ENCODE data around the gene ZNF268.

The ZNF268 gene

GRCh38 chr12:133181238-133181959, at the start of gene ZNF268:
Gene ZNF268 (plus strand): TSS chr12:133181495. CDS start chr12:133181998, 503 bp downstream.
- peak; percentile 61 to 78 for DNase-seq (ENCODE audit: low read depth in 2 of 2)

GRCh38 chr12:133135747-133136146, 45.5 kb upstream of the ZNF268 start:
- DNase-seq (ENCODE audit: low read depth in 2 of 2), result no peak

DNA sequence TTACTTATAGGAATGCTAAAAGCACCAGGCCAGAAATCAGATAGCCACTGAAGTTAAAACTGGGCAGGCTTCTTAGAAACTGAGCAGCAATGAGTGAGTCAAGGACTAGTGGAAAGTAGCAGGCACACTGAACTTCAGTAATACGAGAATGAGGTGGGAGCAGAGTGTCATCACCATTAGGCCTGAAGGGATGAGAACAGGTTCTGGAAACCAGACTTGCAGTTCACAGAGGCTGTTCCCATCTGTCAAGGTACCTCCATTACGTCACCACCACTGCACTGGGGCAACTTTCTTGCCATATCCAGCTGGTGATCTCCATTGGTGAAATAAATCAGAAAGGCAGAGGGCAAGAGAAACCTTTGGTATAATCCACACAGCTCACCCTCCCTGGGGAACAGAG, 35.3 kb upstream of the ZNF268 start:
- no peak for DNase-seq (ENCODE audit: low read depth in 2 of 2)

- DNase-seq (ENCODE audit: low read depth in 2 of 2), result no peak
These were observed 25.1 kb upstream of the ZNF268 start for GRCh38 chr12:133156125-133156690.

- DNase-seq (ENCODE audit: low read depth in 2 of 2), result no peak
These were observed 15.5 kb upstream of the ZNF268 start for GRCh38 chr12:133165776-133166175.

GRCh38 chr12:133172491-133172890, 8.8 kb upstream of the ZNF268 start:
- DNase-seq (ENCODE audit: low read depth in 2 of 2), result no peak

GRCh38 chr12:133174901-133175300, 6.4 kb upstream of the ZNF268 start:
- DNase-seq (ENCODE audit: low read depth in 2 of 2), result no peak

GRCh38 chr12:133180669-133181068, 626 bp upstream of the ZNF268 start:
- no peak for DNase-seq (ENCODE audit: low read depth in 2 of 2)

GRCh38 chr12:133190176-133190575, 8.9 kb downstream of the ZNF268 start:
- no peak for DNase-seq (ENCODE audit: low read depth in 2 of 2)

- DNase-seq (ENCODE audit: low read depth in 2 of 2), result no peak
These were observed 11.6 kb downstream of the ZNF268 start for GRCh38 chr12:133192847-133193246.

- DNase-seq (ENCODE audit: low read depth in 2 of 2), result no peak
These were observed 20.6 kb downstream of the ZNF268 start for GRCh38 chr12:133201888-133202287.

- no peak for DNase-seq (ENCODE audit: low read depth in 2 of 2)
These were observed 21.4 kb downstream of the ZNF268 start for GRCh38 chr12:133202493-133203343.

- DNase-seq (ENCODE audit: low read depth in 2 of 2), result no peak
These were observed 22.3 kb downstream of the ZNF268 start for GRCh38 chr12:133203344-133204263.

DNA sequence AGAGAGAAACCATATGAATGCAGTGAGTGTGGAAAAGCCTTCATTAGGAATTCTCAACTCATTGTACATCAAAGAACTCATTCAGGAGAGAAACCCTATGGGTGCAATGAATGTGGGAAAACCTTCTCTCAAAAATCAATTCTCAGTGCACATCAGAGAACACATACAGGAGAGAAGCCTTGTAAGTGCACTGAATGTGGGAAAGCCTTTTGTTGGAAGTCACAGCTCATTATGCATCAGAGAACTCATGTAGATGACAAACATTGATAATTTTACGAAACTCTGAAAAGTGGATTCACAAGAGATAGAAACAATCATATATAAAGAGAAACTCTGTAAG, 22.9 kb downstream of the ZNF268 start:
- DNase-seq (ENCODE audit: low read depth in 2 of 2), result no peak

DNA sequence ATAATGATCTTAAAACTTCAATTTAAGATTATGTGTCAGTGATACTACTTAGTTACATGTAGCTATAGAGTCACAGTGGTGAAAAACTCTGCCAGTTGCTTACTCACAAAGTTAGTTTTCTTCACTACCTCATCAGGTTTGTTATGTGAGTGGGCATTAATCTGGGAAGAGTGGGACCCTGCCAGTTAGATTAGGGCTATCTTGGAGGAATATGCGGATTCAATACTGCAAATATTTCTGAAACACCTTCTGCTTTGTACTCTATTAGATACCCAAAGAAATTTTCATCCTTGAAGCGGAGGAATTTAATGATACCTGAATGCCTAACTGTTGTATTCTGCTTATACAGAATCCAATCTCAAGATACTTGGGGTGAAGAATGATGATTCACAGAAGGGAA, 25.1 kb downstream of the ZNF268 start:
- DNase-seq (ENCODE audit: low read depth in 2 of 2), result no peak

- no peak for DNase-seq (ENCODE audit: low read depth in 2 of 2)
These were observed 34.4 kb downstream of the ZNF268 start for GRCh38 chr12:133215724-133216123.

DNA sequence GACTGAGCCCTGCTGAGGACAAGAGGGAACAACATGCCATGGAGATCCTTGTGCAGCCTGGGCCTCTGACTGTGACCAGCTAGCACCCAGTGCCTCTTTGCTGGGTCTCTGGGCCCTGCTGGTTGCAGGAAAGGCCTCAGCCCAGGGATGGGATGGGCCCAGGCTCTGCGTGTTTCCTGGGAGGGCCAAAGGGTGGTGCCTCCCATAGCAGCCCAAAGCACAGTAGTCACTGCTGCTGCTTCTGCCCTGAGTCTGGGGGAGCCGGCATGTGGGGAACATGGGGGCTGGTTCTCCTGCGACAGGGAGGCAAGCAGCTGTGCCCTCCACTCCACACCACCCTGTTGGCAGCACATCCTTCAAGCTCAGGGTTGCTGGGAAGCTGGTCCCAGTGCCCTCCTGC, 35.9 kb downstream of the ZNF268 start:
- no peak for DNase-seq (ENCODE audit: low read depth in 2 of 2)

DNA sequence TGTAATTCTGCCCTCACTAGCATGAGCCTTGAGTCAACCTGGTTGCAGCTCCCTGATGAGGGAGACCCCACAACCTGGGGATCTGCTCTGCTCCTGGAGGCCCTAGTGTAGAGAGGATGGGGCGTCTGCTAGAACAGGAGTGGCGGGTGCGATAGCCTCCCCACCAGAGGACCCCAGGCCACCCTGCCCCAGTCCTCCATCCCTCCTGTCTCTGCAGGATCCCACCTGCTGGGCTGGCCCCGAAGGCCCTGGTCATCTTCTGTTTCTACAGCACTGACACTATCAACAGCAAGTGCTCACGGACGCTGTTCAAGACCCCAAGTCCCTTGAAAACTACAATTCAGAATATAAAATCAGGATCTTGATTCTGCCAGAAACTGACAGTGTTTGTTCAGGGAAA, 39.2 kb downstream of the ZNF268 start:
- DNase-seq (ENCODE audit: low read depth in 2 of 2), result no peak

DNA sequence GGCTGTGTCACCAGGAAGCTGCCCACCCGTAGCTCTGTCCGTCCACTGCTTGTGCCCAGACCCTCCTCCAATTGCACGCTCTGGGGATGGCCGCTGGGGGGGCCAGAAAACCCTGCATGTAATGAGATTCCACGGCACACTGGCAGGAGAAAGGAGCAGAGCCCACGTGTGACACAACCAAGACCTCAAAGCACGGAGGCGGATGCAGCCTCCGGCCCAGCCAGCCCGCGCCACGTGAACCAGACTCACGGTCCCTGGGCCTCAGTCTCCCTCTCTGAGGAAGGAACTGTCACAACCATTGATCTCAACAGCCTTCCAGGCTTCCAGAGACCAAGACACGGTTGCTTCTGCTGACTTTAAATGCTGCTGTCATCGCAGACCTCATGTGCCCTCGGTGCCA, 39.9 kb downstream of the ZNF268 start:
- no peak for DNase-seq (ENCODE audit: low read depth in 2 of 2)

- no peak for DNase-seq (ENCODE audit: low read depth in 2 of 2)
These were observed 40.9 kb downstream of the ZNF268 start for GRCh38 chr12:133222211-133222610.

GRCh38 chr12:133225527-133225926, 44.2 kb downstream of the ZNF268 start:
- DNase-seq (ENCODE audit: low read depth in 2 of 2), result no peak

- DNase-seq (ENCODE audit: low read depth in 2 of 2), result no peak
These were observed 45.4 kb downstream of the ZNF268 start for GRCh38 chr12:133226690-133227089.
